Calu3 (cell line): ENCODE measurements around the gene PPIE. TPM values are rescaled to one million over a fixed set of nuclear protein-coding genes. Genes with fewer than 3 reads are reported as not detected.

Experiments
- BruUV-seq: library from RNA; stranded (reverse); fragments of 400-500 nt; replicated peaks from 2 replicates; lab custom pipeline; 2021; lab: Mats Ljungman, UMichigan
- CTCF ChIA-PET: fragments of 300-600 bp; sonication (Branson Sonifier 250); formaldehyde crosslinking; loops from one replicate; lab custom pipeline; 2022; ENCODE audit warnings: antibody characterized with exemption; lab: Charles Lee
- DNase-seq: peaks from one replicate; pipeline ENCODE4 v3.0.0; 2022
- H3K27ac Mint-ChIP-seq: one replicate; pipeline ENCODE4 v1.8.0; 2022; ENCODE audit warnings: mixed read lengths; ENCODE audit not compliant: unreplicated experiment
- H3K27me3 Mint-ChIP-seq: one replicate; pipeline ENCODE4 v1.8.0; 2022; ENCODE audit warnings: mixed read lengths; ENCODE audit not compliant: unreplicated experiment
- H3K36me3 Mint-ChIP-seq: one replicate; pipeline ENCODE4 v1.8.0; 2022; ENCODE audit warnings: mild to moderate bottlenecking, moderate library complexity, mixed read lengths; ENCODE audit not compliant: insufficient read depth, unreplicated experiment
- H3K4me1 Mint-ChIP-seq: one replicate; pipeline ENCODE4 v1.8.0; 2022; ENCODE audit warnings: mild to moderate bottlenecking, low read depth, mixed read lengths; ENCODE audit not compliant: unreplicated experiment
- H3K4me3 Mint-ChIP-seq: one replicate; pipeline ENCODE4 v1.8.0; 2022; ENCODE audit warnings: mild to moderate bottlenecking, low read depth, moderate library complexity, mixed read lengths; ENCODE audit not compliant: unreplicated experiment
- H3K9me3 Mint-ChIP-seq: one replicate; pipeline ENCODE4 v1.8.0; 2022; ENCODE audit warnings: low read depth, mixed read lengths; ENCODE audit not compliant: unreplicated experiment
- intact Hi-C: fragments of 100-400 bp; cut with micrococcal nuclease; formaldehyde crosslinking; loops from one replicate; pipeline ENCODE4 v1.10.0; 2022; ENCODE audit not compliant: unreplicated experiment
- total RNA-seq: library from RNA; stranded (reverse); gene quantifications from 2 replicates; pipeline ENCODE4 v1.2.3, GENCODE V29; 2022
- TF ChIP-seq, protein P1 (sequence below): fragments of 200-600 bp; IDR thresholded peaks from one replicate; pipeline ENCODE4 v1.8.0; 2022; ENCODE audit warnings: antibody characterized with exemption; ENCODE audit not compliant: unreplicated experiment

Gene PPIE
- total RNA-seq, 1 experiment from 2014 or later: 38.2 TPM

- no TSS peak for BruUV-seq
- H3K27me3 Mint-ChIP-seq: peaks cover 79% of the 10 kb centered on the region
- intact Hi-C loops: loop anchor here (2.0 kb wide), 1 partner anchor 26 kb away; no protein-coding TSS in a partner anchor
- H3K27ac Mint-ChIP-seq: no peak overlapping the region
- no peaks in the 10 kb centered on the region for H3K9me3 Mint-ChIP-seq
- TF ChIP-seq, protein P1, sequence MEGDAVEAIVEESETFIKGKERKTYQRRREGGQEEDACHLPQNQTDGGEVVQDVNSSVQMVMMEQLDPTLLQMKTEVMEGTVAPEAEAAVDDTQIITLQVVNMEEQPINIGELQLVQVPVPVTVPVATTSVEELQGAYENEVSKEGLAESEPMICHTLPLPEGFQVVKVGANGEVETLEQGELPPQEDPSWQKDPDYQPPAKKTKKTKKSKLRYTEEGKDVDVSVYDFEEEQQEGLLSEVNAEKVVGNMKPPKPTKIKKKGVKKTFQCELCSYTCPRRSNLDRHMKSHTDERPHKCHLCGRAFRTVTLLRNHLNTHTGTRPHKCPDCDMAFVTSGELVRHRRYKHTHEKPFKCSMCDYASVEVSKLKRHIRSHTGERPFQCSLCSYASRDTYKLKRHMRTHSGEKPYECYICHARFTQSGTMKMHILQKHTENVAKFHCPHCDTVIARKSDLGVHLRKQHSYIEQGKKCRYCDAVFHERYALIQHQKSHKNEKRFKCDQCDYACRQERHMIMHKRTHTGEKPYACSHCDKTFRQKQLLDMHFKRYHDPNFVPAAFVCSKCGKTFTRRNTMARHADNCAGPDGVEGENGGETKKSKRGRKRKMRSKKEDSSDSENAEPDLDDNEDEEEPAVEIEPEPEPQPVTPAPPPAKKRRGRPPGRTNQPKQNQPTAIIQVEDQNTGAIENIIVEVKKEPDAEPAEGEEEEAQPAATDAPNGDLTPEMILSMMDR: no peak
- CTCF ChIA-PET: interaction anchor here (0.8 to 2.0 kb wide), 4 partner anchors 10 to 33 kb away, joined by 3 to 7 read pairs (median 4); partner anchors contain the start of gene NT5C1A
- DNase-seq: no peak
- H3K4me1 Mint-ChIP-seq: no peaks in the 10 kb centered on the region
- H3K36me3 Mint-ChIP-seq: no peaks in the 10 kb centered on the region
- peak overlapping the region; percentile 63 for H3K4me3 Mint-ChIP-seq
These were observed 47.8 kb upstream of the PPIE start for GRCh38 chr1:39690794-39691382.

DNA sequence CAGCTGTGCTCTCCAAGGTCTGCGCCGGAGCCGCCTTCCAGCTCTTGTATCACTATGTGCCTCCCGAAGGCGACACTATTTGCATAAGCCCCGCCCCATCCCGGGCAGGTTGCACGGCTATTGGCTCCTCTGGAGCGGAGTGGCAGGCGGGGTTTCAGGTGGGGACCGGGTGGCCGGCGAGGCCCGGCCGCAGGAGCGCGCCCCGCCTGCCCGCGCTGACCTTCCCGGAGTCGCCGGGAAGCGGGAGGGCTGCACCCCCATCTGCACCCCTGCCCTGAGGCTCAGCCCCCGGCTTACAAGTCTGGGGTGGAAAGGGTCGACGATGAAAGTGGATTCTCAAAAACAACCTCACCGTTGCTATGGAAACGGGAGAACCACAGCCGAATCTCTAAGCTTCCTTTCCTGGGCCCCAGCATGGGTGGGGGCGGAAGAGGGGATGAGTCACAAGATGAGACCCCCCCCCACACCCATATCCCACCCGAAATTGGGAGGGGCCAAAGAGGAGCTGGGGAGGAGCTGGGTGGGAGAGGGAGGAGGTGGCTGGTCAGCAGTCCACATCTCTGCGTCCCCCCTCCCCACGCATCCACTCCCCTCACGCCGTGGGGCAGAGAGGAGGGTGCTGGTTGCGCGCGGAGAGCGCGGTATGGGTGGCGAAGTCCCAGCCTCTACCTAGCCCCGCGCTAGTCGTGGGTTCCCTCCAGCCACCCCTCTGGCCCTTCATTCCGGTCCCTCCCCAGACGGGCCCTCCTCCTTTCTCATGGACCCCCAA lies 47.1 kb upstream of the PPIE start, which contains the start of gene HPCAL4:
Gene HPCAL4 (minus strand): TSS at position 51 of the 769 bp plus-strand sequence. CDS start 6,830 bp downstream, outside the sequence.
- H3K27me3 Mint-ChIP-seq: peaks cover 79% of the 10 kb centered on the region
- H3K9me3 Mint-ChIP-seq: no peaks in the 10 kb centered on the region
- BruUV-seq: no TSS peak
- H3K4me1 Mint-ChIP-seq: no peaks in the 10 kb centered on the region
- peak; percentile 95 for DNase-seq
- intact Hi-C loops: loop anchor here (2.0 kb wide), 1 partner anchor 27 kb away; no protein-coding TSS in a partner anchor
- peak within 1 kb of the TSS; percentile 63 for H3K4me3 Mint-ChIP-seq
- CTCF ChIA-PET: interaction anchor here (0.8 to 2.0 kb wide), 4 partner anchors 10 to 33 kb away, joined by 3 to 7 read pairs (median 4); partner anchors contain the start of gene NT5C1A
- no peaks in the 10 kb centered on the region for H3K36me3 Mint-ChIP-seq
- no peak within 1 kb of the TSS for H3K27ac Mint-ChIP-seq
- TF ChIP-seq, protein P1: no peak

- no TSS peak for BruUV-seq
- Mint-ChIP-seq H3K36me3 (no peaks in the 10 kb centered on the region), H3K27me3 (peaks cover 79% of the 10 kb centered on the region), H3K4me3 (no peak overlapping the region), H3K4me1 (no peaks in the 10 kb centered on the region), H3K9me3 (no peaks in the 10 kb centered on the region), H3K27ac (no peak overlapping the region)
- TF ChIP-seq, protein P1: no peak
- CTCF ChIA-PET: interaction anchor here (0.6 to 2.0 kb wide), 4 partner anchors 9 to 482 kb away, joined by 3 to 7 read pairs (median 4); no protein-coding TSS in a partner anchor
- DNase-seq: no peak
- intact Hi-C loops: no loop called here
These were observed 46.3 kb upstream of the PPIE start for GRCh38 chr1:39692152-39693074.

GRCh38 chr1:39694026-39694425 lies 44.7 kb upstream of the PPIE start:
- peaks cover 79% of the 10 kb centered on the region for H3K27me3 Mint-ChIP-seq
- DNase-seq: no peak

More at GRCh38 chr1:39694026-39694425, 44.7 kb upstream of the PPIE start:
- Mint-ChIP-seq H3K4me1 (no peaks in the 10 kb centered on the region), H3K27ac (no peak overlapping the region), H3K36me3 (no peaks in the 10 kb centered on the region), H3K4me3 (no peak overlapping the region), H3K9me3 (no peaks in the 10 kb centered on the region)
- CTCF ChIA-PET: no interaction called here
- BruUV-seq: no TSS peak
- intact Hi-C loops: no loop called here
- TF ChIP-seq, protein P1: no peak
